NOMO-1 treated with dmso at 0.1 percent for 144 hours (cell line): ENCODE measurements around the gene DDX4.
"Not testable (repeated sequence)": the region's sequence is repeated elsewhere in the genome, so short reads cannot be mapped to it uniquely, and the experiment has no call there.

Experiments used
- DNase-seq: peaks from one replicate; lab custom pipeline; 2025; ENCODE audit not compliant: unreplicated experiment; lab: John Stamatoyannopoulos, UW

The DDX4 gene

GRCh38 chr5:55720188-55720703 is 17.6 kb upstream of the DDX4 start:
- DNase-seq = no peak

GRCh38 chr5:55724281-55724680 is 13.6 kb upstream of the DDX4 start:
- DNase-seq = no peak

GRCh38 chr5:55731848-55732247 is 6.0 kb upstream of the DDX4 start:
- DNase-seq = no peak

GRCh38 chr5:55732585-55732984 is 5.3 kb upstream of the DDX4 start:
- no peak for DNase-seq

GRCh38 chr5:55734658-55735057 is 3.2 kb upstream of the DDX4 start:
- no peak for DNase-seq

GRCh38 chr5:55742778-55743177 is 4.9 kb downstream of the DDX4 start:
- no peak for DNase-seq

- no peak for DNase-seq
These were observed 10.0 kb downstream of the DDX4 start for GRCh38 chr5:55747778-55748318.

- DNase-seq = no peak
These were observed 11.5 kb downstream of the DDX4 start for GRCh38 chr5:55749387-55749786.

GRCh38 chr5:55750063-55750462 is 12.2 kb downstream of the DDX4 start:
- no peak for DNase-seq

- no peak for DNase-seq
These were observed 12.6 kb downstream of the DDX4 start for GRCh38 chr5:55750499-55750898.

- no peak for DNase-seq
These were observed 20.4 kb downstream of the DDX4 start for GRCh38 chr5:55758231-55758630.

GRCh38 chr5:55758714-55759113 is 20.9 kb downstream of the DDX4 start:
- no peak for DNase-seq

- not testable (repeated sequence) for DNase-seq
These were observed 23.9 kb downstream of the DDX4 start for GRCh38 chr5:55761721-55762120.

GRCh38 chr5:55763746-55764420 is 26.0 kb downstream of the DDX4 start:
- no peak for DNase-seq

GRCh38 chr5:55768279-55768678 is 30.4 kb downstream of the DDX4 start:
- no peak for DNase-seq

GRCh38 chr5:55771175-55771655 is 33.4 kb downstream of the DDX4 start:
- DNase-seq = no peak

GRCh38 chr5:55773057-55773456 is 35.2 kb downstream of the DDX4 start:
- DNase-seq = no peak

GRCh38 chr5:55777332-55777731 is 39.5 kb downstream of the DDX4 start:
- no peak for DNase-seq

GRCh38 chr5:55800924-55801323 is 63.1 kb downstream of the DDX4 start:
- DNase-seq = no peak

- not testable (repeated sequence) for DNase-seq
These were observed 71.0 kb downstream of the DDX4 start for GRCh38 chr5:55808814-55809213.

GRCh38 chr5:55815939-55816338 is 78.1 kb downstream of the DDX4 start:
- not testable (repeated sequence) for DNase-seq

GRCh38 chr5:55816342-55816741 is 78.5 kb downstream of the DDX4 start:
- DNase-seq = no peak

GRCh38 chr5:55817030-55817429 is 79.2 kb downstream of the DDX4 start:
- DNase-seq = no peak
